Skeletal muscle cell (primary cell): ENCODE data around the gene IFT88.

Experiments used
- DNase-seq: peaks from one replicate; pipeline ENCODE4 v3.0.0-alpha.2; 2010; ENCODE audit warnings: low read depth
- H3K4me3 ChIP-seq: 2 replicates; pipeline ENCODE4 v1.5.1; 2011; ENCODE audit warnings: low read depth, mild to moderate bottlenecking, control low read depth, low read length, moderate library complexity

The IFT88 gene

GRCh38 chr13:20729633-20730585 is 163.0 kb downstream of the IFT88 start:
- no peak for DNase-seq

DNA sequence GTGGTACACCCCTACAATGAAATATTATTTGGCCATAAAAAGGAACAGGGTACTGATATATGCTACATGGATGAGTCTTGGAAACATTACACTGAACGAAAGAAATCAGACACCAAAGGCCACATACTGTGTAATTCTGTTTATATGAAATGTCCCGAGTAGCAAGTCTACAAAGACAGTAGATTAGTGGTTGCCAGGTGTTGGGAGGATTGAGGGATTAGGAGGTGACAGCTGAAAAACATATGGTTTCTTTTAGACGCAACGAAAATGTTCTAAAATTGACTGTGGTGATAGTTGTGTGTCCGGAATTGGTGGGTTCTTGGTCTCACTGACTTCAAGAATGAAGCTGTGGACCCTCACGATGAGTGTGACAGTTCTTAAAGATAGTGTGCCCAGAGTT is 171.7 kb downstream of the IFT88 start:
- no peak overlapping the region for H3K4me3 ChIP-seq
- no peak for DNase-seq

More at GRCh38 chr13:20729633-20730585, 163.0 kb downstream of the IFT88 start:
- H3K4me3 ChIP-seq = no peak overlapping the region

- H3K4me3 ChIP-seq = no peak overlapping the region
- DNase-seq = no peak
Measured at GRCh38 chr13:20740021-20740420, 173.1 kb downstream of the IFT88 start.
